HepG2 (cell line): ENCODE data around the gene AP4S1. TPM values are rescaled to one million over a fixed set of nuclear protein-coding genes. Genes with fewer than 3 reads are reported as not detected.
A peak's percentile ranks its signal among the peaks of the same experiment; 100 is the strongest.

Experiments used
- ARID4A ChIP-seq: sonication (generic); formaldehyde crosslinking; IDR thresholded peaks from 2 replicates; pipeline ENCODE4 v1.5.0; 2020; ENCODE audit warnings: mild to moderate bottlenecking, missing genetic modification reagents, borderline replicate concordance
- ATF6 ChIP-seq: sonication (generic); formaldehyde crosslinking; conservative IDR thresholded peaks from 2 replicates; pipeline ENCODE4 v1.4.0; 2020; ENCODE audit warnings: missing genetic modification reagents
- DZIP1 ChIP-seq: sonication (generic); formaldehyde crosslinking; IDR thresholded peaks from 2 replicates; pipeline ENCODE4 v1.5.0; 2020; ENCODE audit warnings: mild to moderate bottlenecking, missing genetic modification reagents
- MIXL1 ChIP-seq: IDR thresholded peaks from 2 replicates; pipeline ENCODE4 v1.6.1; 2016
- NR2C2 ChIP-seq: sonication (generic); formaldehyde crosslinking; IDR thresholded peaks from 2 replicates; pipeline ENCODE4 v1.4.0; 2020; ENCODE audit warnings: missing genetic modification reagents, mild to moderate bottlenecking, moderate library complexity, borderline replicate concordance
- ZBTB25 ChIP-seq: IDR thresholded peaks from 2 replicates; pipeline ENCODE4 v1.6.1; 2018; ENCODE audit warnings: missing genetic modification reagents
- ZBTB44 ChIP-seq: sonication (generic); formaldehyde crosslinking; IDR thresholded peaks from 2 replicates; pipeline ENCODE4 v1.4.0; 2020; ENCODE audit warnings: missing genetic modification reagents
- ZBTB49 ChIP-seq: sonication (generic); formaldehyde crosslinking; IDR thresholded peaks from 2 replicates; pipeline ENCODE4 v1.4.0; 2020; ENCODE audit warnings: missing genetic modification reagents, borderline replicate concordance
- ZNF549 ChIP-seq: sonication (generic); formaldehyde crosslinking; IDR thresholded peaks from 2 replicates; pipeline ENCODE4 v1.5.0; 2020; ENCODE audit warnings: missing genetic modification reagents
- ZNF770 ChIP-seq: sonication (generic); formaldehyde crosslinking; IDR thresholded peaks from 2 replicates; pipeline ENCODE4 v1.5.0; 2020; ENCODE audit warnings: mild to moderate bottlenecking, missing genetic modification reagents
- polyA plus RNA-seq, 8 experiments: library from polyadenylated mRNA; depleted of rRNA in 3 of 8; stranded (reverse) in 7 of 8; unstranded in 1 of 8; fragments of >200 nt; fragmentation: Illumina TruSeq in 4 of 8; extraction: Trizol in 4 of 8; gene quantifications; 2 replicates each; pipeline versions ENCODE4 v1.2.1 to v1.2.3, GENCODE V29; 2011 to 2016; ENCODE audit warnings: low read depth in 4 of 8, missing spikeins in 1 of 8, mixed read lengths in 1 of 8; ENCODE audit not compliant: insufficient read depth in 1 of 8
- total RNA-seq, 5 experiments: library from RNA; depleted of rRNA; stranded (reverse); fragments of >200 nt; fragmentation: Illumina TruSeq; extraction: Trizol; gene quantifications; 2 replicates each; pipeline ENCODE4 v1.2.3, GENCODE V29; 2016; ENCODE audit warnings: low read depth in 1 of 5

AP4S1 gene
- total and polyA plus RNA-seq, 2 of the 13 experiments (the other 11 are each of a cell fraction or from before 2014, with no cell fraction given) = 3.9 to 21.1 TPM

GRCh38 chr14:31092160-31092708 is 66.8 kb downstream of the AP4S1 start (continued):
- TF ChIP-seq ARID4A (no peak), ATF6 (CRISPR knock-in tag) (no peak), ZBTB25 (peak; percentile 54; the same call in 1 of the 2 replicates), MIXL1 (CRISPR knock-in tag) (no peak), DZIP1 (CRISPR knock-in tag) (no peak), ZBTB49 (CRISPR knock-in tag) (peak; percentile 66; the same call in 1 of the 2 replicates), ZNF549 (CRISPR knock-in tag) (no peak), NR2C2 (no peak), ZBTB44 (CRISPR knock-in tag) (no peak), ZNF770 (CRISPR knock-in tag) (no peak)
